Thoracic aorta (tissue), 2 donors: ENCODE measurements around the gene SUMF1. TPM values are rescaled to one million over a fixed set of nuclear protein-coding genes. Genes with fewer than 3 reads are reported as not detected.

Source experiments
- ATAC-seq: fragments of 150-250 bp; one replicate; pipeline ENCODE4 v1.8.0; 2017; ENCODE audit warnings: low read depth; ENCODE audit not compliant: insufficient number of reproducible peaks, low FRiP score
- DNase-seq: peaks from one replicate; pipeline ENCODE4 v3.0.0-alpha.2; 2020; ENCODE audit warnings: low spot score
- H3K27ac ChIP-seq, 2 donors: fragments of 200-600 bp; sonication (generic); 1 replicate in 1 of 2; 2 replicates in 1 of 2; pipeline ENCODE4 v1.5.1; 2016; ENCODE audit warnings: mild to moderate bottlenecking in 2 of 2, moderate library complexity in 2 of 2
- H3K27me3 ChIP-seq: fragments of 200-600 bp; sonication (generic); replicated peaks from 2 replicates; pipeline ENCODE4 v1.6.0; 2016; ENCODE audit warnings: mild to moderate bottlenecking; ENCODE audit not compliant: insufficient read depth
- H3K36me3 ChIP-seq: fragments of 200-600 bp; sonication (generic); one replicate; pipeline ENCODE4 v1.5.1; 2016
- H3K4me1 ChIP-seq, 2 donors: fragments of 200-600 bp; sonication (generic); 1 replicate in 1 of 2; 2 replicates in 1 of 2; pipeline versions ENCODE4 v1.5.1 to v1.6.0; 2016; ENCODE audit warnings: low read depth in 2 of 2, mild to moderate bottlenecking in 1 of 2; ENCODE audit not compliant: control insufficient read depth in 1 of 2
- H3K4me3 ChIP-seq: fragments of 200-600 bp; sonication (generic); 2 replicates; pipeline ENCODE4 v1.5.1; 2016; ENCODE audit warnings: mild to moderate bottlenecking
- H3K9me3 ChIP-seq: fragments of 200-600 bp; sonication (generic); 2 replicates; pipeline ENCODE4 v1.5.1; 2016
- total RNA-seq, 2 donors: library from RNA; depleted of rRNA; stranded (reverse); fragments of >200 nt; gene quantifications; one replicate each; pipeline versions ENCODE4 v1.1.0 to v1.2.3, GENCODE V29; 2016
- TF ChIP-seq, protein P1 (sequence below): fragments of 200-600 bp; sonication (generic); IDR thresholded peaks from one replicate; pipeline ENCODE4 v1.5.1; 2019; ENCODE audit warnings: antibody characterized with exemption

The SUMF1 gene
- total RNA-seq, 2 donors from 2014 or later = 35.0 to 63.5 TPM

DNA sequence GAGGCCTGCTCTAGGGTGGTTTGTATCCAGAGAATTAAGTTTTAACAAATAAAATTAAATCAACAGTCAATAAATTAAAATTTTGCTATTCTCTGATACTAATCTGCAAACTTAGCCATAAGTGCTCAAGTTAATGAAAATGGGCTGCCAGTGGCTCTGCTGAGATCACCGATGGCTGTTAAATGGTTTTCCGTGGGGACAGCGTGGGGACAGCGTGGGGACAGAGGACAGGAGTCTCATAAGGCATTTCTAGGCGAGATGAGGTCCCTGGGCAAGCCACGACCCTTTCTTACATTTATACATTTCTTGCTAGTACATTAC is 110.9 kb downstream of the SUMF1 start:
- TF ChIP-seq, protein P1, sequence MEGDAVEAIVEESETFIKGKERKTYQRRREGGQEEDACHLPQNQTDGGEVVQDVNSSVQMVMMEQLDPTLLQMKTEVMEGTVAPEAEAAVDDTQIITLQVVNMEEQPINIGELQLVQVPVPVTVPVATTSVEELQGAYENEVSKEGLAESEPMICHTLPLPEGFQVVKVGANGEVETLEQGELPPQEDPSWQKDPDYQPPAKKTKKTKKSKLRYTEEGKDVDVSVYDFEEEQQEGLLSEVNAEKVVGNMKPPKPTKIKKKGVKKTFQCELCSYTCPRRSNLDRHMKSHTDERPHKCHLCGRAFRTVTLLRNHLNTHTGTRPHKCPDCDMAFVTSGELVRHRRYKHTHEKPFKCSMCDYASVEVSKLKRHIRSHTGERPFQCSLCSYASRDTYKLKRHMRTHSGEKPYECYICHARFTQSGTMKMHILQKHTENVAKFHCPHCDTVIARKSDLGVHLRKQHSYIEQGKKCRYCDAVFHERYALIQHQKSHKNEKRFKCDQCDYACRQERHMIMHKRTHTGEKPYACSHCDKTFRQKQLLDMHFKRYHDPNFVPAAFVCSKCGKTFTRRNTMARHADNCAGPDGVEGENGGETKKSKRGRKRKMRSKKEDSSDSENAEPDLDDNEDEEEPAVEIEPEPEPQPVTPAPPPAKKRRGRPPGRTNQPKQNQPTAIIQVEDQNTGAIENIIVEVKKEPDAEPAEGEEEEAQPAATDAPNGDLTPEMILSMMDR = no peak
- ATAC-seq = no peak
- Histone ChIP-seq H3K4me3 (no peak overlapping the region), H3K36me3 (no peaks in the 10 kb centered on the region), H3K27ac (no peak overlapping the region), H3K9me3 (no peaks in the 10 kb centered on the region), H3K27me3 (no peaks in the 10 kb centered on the region), H3K4me1 (peaks cover 0 to 35% of the 10 kb centered on the region in 2 donors)
- no peak for DNase-seq

DNA sequence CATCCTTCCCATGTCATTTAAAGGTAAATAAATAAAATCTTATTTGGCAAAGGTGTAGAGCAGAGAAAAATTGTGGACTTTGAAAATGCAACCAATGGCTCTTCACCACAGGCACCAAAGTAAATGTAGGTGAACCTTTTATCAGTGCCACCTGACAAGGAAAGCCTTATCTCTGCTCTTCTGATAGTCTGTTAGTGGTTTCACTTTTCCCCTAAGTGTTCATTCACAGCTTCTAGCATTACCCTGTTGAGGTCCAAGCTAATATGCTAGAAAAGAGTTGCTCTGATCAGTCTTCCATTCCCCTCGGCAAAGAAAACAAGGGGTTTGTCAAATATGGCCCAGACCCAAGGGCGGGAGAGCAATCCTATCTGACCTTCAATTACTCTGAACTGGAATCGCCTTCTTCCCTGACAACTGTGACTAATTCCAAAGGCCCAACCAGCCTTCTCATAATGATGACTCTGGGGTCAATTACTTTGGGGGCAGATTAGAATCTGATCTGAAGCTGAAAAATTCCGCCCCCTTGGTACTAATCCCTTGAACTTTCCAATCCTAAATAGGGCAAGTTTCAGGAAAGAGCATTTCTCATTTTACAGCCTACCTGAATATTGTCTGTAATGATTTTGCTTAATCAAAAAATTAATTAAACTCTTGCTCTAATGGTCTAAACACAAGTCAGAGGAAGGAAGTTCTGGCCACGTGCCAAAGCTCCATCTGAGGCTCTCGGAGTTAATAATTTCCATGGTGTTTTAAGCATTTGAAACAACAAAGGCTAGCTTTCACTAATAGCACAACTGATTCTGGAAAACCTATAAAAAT is 111.5 kb downstream of the SUMF1 start:
- no peak for DNase-seq

DNA sequence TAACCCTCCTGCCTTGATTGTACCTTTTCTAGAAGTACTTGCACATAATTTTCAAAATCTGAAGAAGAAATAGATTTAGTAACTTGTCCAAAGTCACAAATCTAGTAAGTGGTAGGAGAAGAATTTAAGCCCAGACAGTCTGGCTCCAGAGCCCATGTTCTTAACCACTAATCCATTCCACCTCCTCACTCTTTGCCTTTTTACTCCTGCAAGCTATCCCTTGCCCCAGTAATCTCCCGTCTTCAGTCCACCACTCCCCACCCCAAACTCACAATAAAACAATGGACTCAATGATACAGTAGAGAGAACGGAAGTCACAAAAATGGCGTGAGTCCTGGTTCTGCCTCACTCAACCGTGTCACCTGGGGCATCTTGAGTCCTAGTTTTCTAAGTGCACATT is 115.2 kb downstream of the SUMF1 start:
- Histone ChIP-seq H3K36me3 (no peaks in the 10 kb centered on the region), H3K4me1 (peaks cover 0 to 23% of the 10 kb centered on the region in 2 donors), H3K27me3 (no peaks in the 10 kb centered on the region), H3K4me3 (peak overlapping the region; percentile 72), H3K9me3 (no peaks in the 10 kb centered on the region), H3K27ac (peak overlapping the region; percentile 93 to 95)
- TF ChIP-seq, protein P1 = no peak
- ATAC-seq = no peak
- DNase-seq = no peak

More for the DNA sequence above, 111.5 kb downstream of the SUMF1 start:
- Histone ChIP-seq H3K27me3 (no peaks in the 10 kb centered on the region), H3K9me3 (no peaks in the 10 kb centered on the region), H3K4me1 (peaks cover 0 to 35% of the 10 kb centered on the region in 2 donors), H3K4me3 (no peak overlapping the region), H3K36me3 (no peaks in the 10 kb centered on the region), H3K27ac (no peak overlapping the region)
- TF ChIP-seq, protein P1 = no peak
- no peak for ATAC-seq

DNA sequence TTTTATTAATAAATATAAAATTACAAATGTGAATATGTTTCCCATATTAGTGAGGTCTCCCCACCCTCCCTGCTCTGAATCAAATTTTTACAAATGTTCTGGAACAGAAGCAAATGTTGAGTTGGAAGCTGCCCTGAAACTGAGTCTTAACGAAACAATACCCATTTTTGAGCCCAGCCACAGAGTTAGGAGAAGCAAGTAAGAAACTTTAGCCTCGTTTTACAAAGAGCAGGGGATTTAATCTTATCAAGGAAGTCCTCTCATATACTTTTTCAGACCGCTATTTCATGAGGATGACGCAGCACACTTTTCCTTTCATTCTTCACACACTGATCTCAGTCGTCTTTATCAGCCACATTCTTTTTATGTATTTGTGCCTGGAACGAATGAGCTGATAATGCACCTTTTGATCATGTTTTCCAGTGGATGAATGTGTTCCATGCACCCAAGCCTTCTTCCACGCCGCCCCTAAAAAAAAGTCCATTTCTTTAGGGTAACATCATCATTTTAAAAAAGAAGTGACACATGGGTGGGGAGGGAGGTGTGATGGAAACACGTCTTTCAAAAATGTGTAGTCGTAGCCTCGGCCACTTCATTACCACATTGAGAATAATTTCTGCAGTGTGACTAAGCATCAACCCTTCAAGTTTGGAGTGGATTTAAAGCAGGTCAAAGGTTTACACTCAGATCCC is 115.8 kb downstream of the SUMF1 start:
- Histone ChIP-seq H3K27ac (peak overlapping the region; percentile 93 to 95), H3K9me3 (no peaks in the 10 kb centered on the region), H3K4me1 (peaks cover 0 to 17% of the 10 kb centered on the region in 2 donors), H3K36me3 (no peaks in the 10 kb centered on the region), H3K4me3 (peak overlapping the region; percentile 72), H3K27me3 (no peaks in the 10 kb centered on the region)
- TF ChIP-seq, protein P1 = no peak
- ATAC-seq = peak; percentile 89
- no peak for DNase-seq

DNA sequence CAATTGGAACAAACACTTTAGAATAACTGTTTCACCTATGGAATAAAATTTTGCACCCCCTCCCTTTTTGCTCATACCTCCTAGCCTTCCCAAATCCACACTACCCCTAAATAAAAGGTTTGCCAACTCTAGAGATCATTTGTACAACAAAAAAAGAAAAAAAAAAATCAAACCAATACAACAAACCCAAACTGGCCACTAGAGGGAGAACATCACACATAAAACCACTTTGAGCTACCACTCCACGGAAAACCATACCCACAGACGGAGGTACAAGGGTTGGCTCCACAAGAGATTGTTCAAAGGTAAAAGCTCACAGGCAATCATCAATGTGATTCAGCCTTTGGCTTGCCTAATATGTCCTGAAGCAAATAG is 116.3 kb downstream of the SUMF1 start:
- no peak for DNase-seq

More for the DNA sequence above, 116.3 kb downstream of the SUMF1 start:
- H3K27ac ChIP-seq = peak overlapping the region; percentile 93 to 95
- TF ChIP-seq, protein P1 = peak; percentile 80
- peak overlapping the region; percentile 72 for H3K4me3 ChIP-seq
- H3K4me1 ChIP-seq = peaks cover 0 to 12% of the 10 kb centered on the region in 2 donors
- H3K9me3 ChIP-seq = no peaks in the 10 kb centered on the region
- H3K27me3 ChIP-seq = no peaks in the 10 kb centered on the region
- ATAC-seq = peak; percentile 88
- no peaks in the 10 kb centered on the region for H3K36me3 ChIP-seq
